Testis (tissue), 3 donors: ENCODE measurements around the gene IRF7. TPM values are rescaled to one million over a fixed set of nuclear protein-coding genes. Genes with fewer than 3 reads are reported as not detected.

Experiments
- DNase-seq: peaks from one replicate; pipeline ENCODE4 v3.0.0-alpha.2; 2019
- H3K27ac ChIP-seq, 2 donors: fragments of 200-600 bp; sonication (generic); one replicate each; pipeline ENCODE4 v1.5.1; 2019
- H3K27me3 ChIP-seq: fragments of 200-600 bp; sonication (generic); one replicate; pipeline ENCODE4 v1.5.1; 2019
- H3K36me3 ChIP-seq: fragments of 200-600 bp; sonication (generic); one replicate; pipeline ENCODE4 v1.5.1; 2017; ENCODE audit warnings: low read depth; ENCODE audit errors: missing control alignments
- H3K4me1 ChIP-seq: fragments of 200-600 bp; sonication (generic); one replicate; pipeline ENCODE4 v1.5.1; 2019
- H3K4me3 ChIP-seq, 2 donors: fragments of 200-600 bp; sonication (generic); one replicate each; pipeline ENCODE4 v1.5.1; 2017 to 2019
- H3K9me3 ChIP-seq: fragments of 200-600 bp; sonication (generic); one replicate; pipeline ENCODE4 v1.5.1; 2017
- POLR2A ChIP-seq: fragments of 450-650 bp; IDR thresholded peaks from one replicate; pipeline ENCODE4 v1.6.1; 2017; ENCODE audit warnings: antibody characterized with exemption, mild to moderate bottlenecking, moderate library complexity
- WGBS, 2 donors: methylation state at CpG; one replicate each; pipeline ENCODE4 v1.1.5; 2018; 5-methylcytosine and 5-hydroxymethylcytosine counted together
- intact Hi-C: fragments of 100-400 bp; cut with DNase I; formaldehyde crosslinking; loops from one replicate; pipeline ENCODE4 v1.15.1; 2023; ENCODE audit warnings: low total_unique reads
- polyA plus RNA-seq: library from polyadenylated mRNA; stranded (reverse); fragments of 350-450 nt; fragmentation: Illumina TruSeq; extraction: RNeasy Lipid Tissue Mini Kit (QIAGEN cat#74804); gene quantifications from one replicate; pipeline ENCODE4 v1.2.3, GENCODE V29; 2014; ENCODE audit warnings: low read depth, low replicate concordance; ENCODE audit not compliant: insufficient read depth
- total RNA-seq, 2 donors: library from RNA; depleted of rRNA; stranded (reverse); fragments of >200 nt; gene quantifications; one replicate each; pipeline ENCODE4 v1.2.3, GENCODE V29; 2016
- TF ChIP-seq, protein P1 (sequence below), 3 experiments: fragments of 450-650 bp in 2 of 3; fragments of 200-600 bp in 1 of 3; sonication (generic) in 1 of 3; IDR thresholded peaks; one replicate each; pipeline ENCODE4 v1.5.1; 2016 to 2019; ENCODE audit warnings: antibody characterized with exemption in 3 of 3, mild to moderate bottlenecking in 2 of 3, moderate library complexity in 1 of 3

Gene IRF7
- total and polyA plus RNA-seq, 3 donors from 2014 or later, result 9.9 to 30.1 (median 13.0) TPM

- Histone ChIP-seq H3K9me3 (no peaks in the 10 kb centered on the region), H3K27me3 (no peaks in the 10 kb centered on the region), H3K27ac (peak overlapping the region; percentile 40 to 48), H3K4me3 (no peak overlapping the region), H3K36me3 (no peaks in the 10 kb centered on the region), H3K4me1 (peaks cover 39% of the 10 kb centered on the region)
- intact Hi-C loops, result no loop called here
- TF ChIP-seq POLR2A, result no peak
- TF ChIP-seq, protein P1, sequence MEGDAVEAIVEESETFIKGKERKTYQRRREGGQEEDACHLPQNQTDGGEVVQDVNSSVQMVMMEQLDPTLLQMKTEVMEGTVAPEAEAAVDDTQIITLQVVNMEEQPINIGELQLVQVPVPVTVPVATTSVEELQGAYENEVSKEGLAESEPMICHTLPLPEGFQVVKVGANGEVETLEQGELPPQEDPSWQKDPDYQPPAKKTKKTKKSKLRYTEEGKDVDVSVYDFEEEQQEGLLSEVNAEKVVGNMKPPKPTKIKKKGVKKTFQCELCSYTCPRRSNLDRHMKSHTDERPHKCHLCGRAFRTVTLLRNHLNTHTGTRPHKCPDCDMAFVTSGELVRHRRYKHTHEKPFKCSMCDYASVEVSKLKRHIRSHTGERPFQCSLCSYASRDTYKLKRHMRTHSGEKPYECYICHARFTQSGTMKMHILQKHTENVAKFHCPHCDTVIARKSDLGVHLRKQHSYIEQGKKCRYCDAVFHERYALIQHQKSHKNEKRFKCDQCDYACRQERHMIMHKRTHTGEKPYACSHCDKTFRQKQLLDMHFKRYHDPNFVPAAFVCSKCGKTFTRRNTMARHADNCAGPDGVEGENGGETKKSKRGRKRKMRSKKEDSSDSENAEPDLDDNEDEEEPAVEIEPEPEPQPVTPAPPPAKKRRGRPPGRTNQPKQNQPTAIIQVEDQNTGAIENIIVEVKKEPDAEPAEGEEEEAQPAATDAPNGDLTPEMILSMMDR (IDR thresholded peaks at IDR 0.05), result no peak
- no peak for DNase-seq
- WGBS, 2 donors, result 63 to 82% methylated on average over 9 to 16 of the region's 16 CpGs
Measured at GRCh38 chr11:573146-573759, 42.5 kb downstream of the IRF7 start.

- 81 to 93% methylated on average over 3 to 8 of the region's 8 CpGs for WGBS, 2 donors
- intact Hi-C loops, result no loop called here
- H3K9me3 ChIP-seq, result no peaks in the 10 kb centered on the region
- TF ChIP-seq, protein P1 (IDR thresholded peaks at IDR 0.05), result no peak
- no peak for TF ChIP-seq POLR2A
- H3K36me3 ChIP-seq, result no peaks in the 10 kb centered on the region
- H3K27ac ChIP-seq, result no peak overlapping the region
- H3K27me3 ChIP-seq, result no peaks in the 10 kb centered on the region
- DNase-seq, result no peak
- peaks cover 33% of the 10 kb centered on the region for H3K4me1 ChIP-seq
- H3K4me3 ChIP-seq, result no peak overlapping the region
Measured at GRCh38 chr11:571802-572185, 44.0 kb downstream of the IRF7 start.

GRCh38 chr11:569158-569885, 46.4 kb downstream of the IRF7 start:
- Histone ChIP-seq H3K4me3 (peak overlapping the region; percentile 61 to 69), H3K27ac (peak overlapping the region; percentile 86 to 87), H3K9me3 (no peaks in the 10 kb centered on the region), H3K27me3 (no peaks in the 10 kb centered on the region), H3K4me1 (peaks cover 23% of the 10 kb centered on the region), H3K36me3 (no peaks in the 10 kb centered on the region)
- intact Hi-C loops, result no loop called here
- DNase-seq, result no peak
- no peak for TF ChIP-seq POLR2A
- TF ChIP-seq, protein P1 (IDR thresholded peaks at IDR 0.05), result no peak
- 14 to 20% methylated on average over 23 to 36 of the region's 36 CpGs for WGBS, 2 donors

DNA sequence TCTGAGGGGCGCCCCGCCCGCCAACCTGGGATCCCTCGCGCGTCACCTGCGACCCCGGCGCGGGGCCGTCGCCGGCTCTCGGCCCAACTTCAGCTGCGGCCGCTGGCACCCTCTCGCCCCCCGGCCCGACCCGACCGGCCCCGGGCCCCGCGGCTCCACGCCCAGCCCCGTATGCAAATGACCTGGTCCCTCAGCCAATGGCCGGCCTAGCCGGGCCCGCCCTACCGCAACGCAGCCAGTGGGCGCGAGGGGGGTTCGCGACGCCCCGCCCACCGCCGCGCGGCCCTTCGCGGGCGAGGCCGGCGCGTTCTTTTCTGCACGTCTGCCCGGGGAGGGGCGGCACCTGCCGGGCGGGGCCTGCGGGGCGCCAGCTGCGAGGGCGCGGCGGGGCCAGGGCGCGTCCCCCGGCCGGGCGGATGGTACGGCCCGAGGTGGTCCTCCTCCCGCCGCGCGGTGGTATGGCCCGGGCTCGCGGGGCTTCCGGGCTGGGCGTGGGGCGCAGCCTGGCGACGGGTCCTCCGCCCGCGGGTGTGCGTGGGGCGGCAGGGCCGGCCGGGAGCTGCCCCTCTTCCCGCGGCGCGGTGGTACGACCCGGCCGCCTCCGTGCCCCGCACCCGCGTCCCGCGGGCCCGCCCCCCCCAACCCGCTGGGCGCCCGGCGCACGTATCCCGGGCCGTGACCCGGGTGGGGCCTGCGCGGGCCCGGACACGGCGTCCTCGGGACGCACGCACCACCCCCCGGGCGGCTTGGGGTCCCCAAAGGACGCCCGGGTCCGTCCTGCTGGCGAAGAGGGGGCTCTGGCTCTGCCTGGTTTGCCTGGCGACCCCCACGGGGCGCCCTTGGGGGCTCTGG, 47.2 kb downstream of the IRF7 start:
- Histone ChIP-seq H3K27me3 (no peaks in the 10 kb centered on the region), H3K36me3 (no peaks in the 10 kb centered on the region), H3K27ac (peak overlapping the region; percentile 86 to 87), H3K4me3 (peak overlapping the region; percentile 61 to 69), H3K9me3 (no peaks in the 10 kb centered on the region), H3K4me1 (peaks cover 21% of the 10 kb centered on the region)
- DNase-seq, result peak; percentile 94
- TF ChIP-seq, protein P1 (IDR thresholded peaks at IDR 0.05), result peak in 1 of 3 experiments; percentile 8
- TF ChIP-seq POLR2A, result no peak
- intact Hi-C loops, result no loop called here
- 0% methylated on average over 64 of the region's 123 CpGs; no CpG with 5 or more reads in 1 of the 2 donors for WGBS, 2 donors
